Measurements from ENCODE around the gene IARS1. TPM values are rescaled to one million over a fixed set of nuclear protein-coding genes. Genes with fewer than 3 reads are reported as not detected.
A peak's percentile ranks its signal among the peaks of the same experiment; 100 is the strongest.

The IARS1 gene
- total RNA-seq, 1 experiment from 2014 or later = 220 TPM

DNA sequence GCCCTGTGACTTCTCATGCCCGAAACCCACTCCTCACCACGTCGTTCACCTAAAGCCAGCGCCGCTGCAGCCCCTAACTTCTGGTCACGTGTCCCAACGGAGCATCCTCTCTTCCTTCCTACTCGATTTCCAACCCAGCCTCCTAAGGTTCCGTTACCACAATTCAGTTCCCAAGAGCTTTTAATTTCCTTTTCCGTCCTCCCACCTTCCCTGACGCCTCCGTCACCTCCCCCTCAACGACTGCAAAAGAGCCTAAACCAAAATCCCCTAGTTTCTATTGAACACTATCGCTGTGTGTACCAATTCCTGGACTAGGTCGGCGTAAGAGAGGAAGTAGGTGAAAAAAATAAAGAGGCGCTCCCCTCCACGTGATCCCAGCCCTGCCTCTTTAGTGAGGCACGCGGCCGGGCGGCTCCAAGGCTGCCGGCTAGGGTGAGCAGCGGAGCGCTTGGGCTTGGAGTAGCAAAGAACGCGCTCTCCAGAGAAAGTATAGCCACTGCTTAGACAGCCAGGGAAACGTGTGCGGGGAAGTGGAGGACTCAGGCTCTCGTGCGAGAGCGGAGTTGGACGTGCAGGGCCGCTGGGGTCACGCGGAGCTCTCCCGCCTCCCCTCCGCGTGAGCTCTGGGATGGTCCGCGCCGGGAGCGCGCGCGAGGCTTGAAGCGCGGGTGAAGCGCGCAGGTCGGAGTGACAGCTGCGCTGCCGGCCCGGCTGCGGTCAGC lies 31.9 kb upstream of the IARS1 start, which contains the start of the genes CENPP and NOL8 (continued):
- TF ChIP-seq, protein P1, sequence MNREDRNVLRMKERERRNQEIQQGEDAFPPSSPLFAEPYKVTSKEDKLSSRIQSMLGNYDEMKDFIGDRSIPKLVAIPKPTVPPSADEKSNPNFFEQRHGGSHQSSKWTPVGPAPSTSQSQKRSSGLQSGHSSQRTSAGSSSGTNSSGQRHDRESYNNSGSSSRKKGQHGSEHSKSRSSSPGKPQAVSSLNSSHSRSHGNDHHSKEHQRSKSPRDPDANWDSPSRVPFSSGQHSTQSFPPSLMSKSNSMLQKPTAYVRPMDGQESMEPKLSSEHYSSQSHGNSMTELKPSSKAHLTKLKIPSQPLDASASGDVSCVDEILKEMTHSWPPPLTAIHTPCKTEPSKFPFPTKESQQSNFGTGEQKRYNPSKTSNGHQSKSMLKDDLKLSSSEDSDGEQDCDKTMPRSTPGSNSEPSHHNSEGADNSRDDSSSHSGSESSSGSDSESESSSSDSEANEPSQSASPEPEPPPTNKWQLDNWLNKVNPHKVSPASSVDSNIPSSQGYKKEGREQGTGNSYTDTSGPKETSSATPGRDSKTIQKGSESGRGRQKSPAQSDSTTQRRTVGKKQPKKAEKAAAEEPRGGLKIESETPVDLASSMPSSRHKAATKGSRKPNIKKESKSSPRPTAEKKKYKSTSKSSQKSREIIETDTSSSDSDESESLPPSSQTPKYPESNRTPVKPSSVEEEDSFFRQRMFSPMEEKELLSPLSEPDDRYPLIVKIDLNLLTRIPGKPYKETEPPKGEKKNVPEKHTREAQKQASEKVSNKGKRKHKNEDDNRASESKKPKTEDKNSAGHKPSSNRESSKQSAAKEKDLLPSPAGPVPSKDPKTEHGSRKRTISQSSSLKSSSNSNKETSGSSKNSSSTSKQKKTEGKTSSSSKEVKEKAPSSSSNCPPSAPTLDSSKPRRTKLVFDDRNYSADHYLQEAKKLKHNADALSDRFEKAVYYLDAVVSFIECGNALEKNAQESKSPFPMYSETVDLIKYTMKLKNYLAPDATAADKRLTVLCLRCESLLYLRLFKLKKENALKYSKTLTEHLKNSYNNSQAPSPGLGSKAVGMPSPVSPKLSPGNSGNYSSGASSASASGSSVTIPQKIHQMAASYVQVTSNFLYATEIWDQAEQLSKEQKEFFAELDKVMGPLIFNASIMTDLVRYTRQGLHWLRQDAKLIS (CRISPR knock-in tag; IDR thresholded peaks at IDR 0.05; ENCODE audit: borderline replicate concordance) = no peak
- TF ChIP-seq, protein P2, sequence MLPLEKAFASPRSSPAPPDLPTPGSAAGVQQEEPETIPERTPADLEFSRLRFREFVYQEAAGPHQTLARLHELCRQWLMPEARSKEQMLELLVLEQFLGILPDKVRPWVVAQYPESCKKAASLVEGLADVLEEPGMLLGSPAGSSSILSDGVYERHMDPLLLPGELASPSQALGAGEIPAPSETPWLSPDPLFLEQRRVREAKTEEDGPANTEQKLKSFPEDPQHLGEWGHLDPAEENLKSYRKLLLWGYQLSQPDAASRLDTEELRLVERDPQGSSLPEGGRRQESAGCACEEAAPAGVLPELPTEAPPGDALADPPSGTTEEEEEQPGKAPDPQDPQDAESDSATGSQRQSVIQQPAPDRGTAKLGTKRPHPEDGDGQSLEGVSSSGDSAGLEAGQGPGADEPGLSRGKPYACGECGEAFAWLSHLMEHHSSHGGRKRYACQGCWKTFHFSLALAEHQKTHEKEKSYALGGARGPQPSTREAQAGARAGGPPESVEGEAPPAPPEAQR (CRISPR knock-in tag; IDR thresholded peaks at IDR 0.05) = no peak
- TF ChIP-seq ZNF121 (CRISPR knock-in tag; IDR thresholded peaks at IDR 0.05) (no peak), JAZF1 (CRISPR knock-in tag; IDR thresholded peaks at IDR 0.05) (no peak), NR1H2 (CRISPR knock-in tag; IDR thresholded peaks at IDR 0.05) (no peak), PREB (CRISPR knock-in tag; IDR thresholded peaks at IDR 0.05; ENCODE audit: borderline replicate concordance) (no peak), SMAD4 (CRISPR knock-in tag; IDR thresholded peaks at IDR 0.05) (no peak), AR (CRISPR knock-in tag; IDR thresholded peaks at IDR 0.05) (no peak), KAT7 (CRISPR knock-in tag; IDR thresholded peaks at IDR 0.05; ENCODE audit: borderline replicate concordance) (no peak), ELF4 (CRISPR knock-in tag; IDR thresholded peaks at IDR 0.05; ENCODE audit: low read depth) (no peak), MYBL2 (CRISPR knock-in tag; IDR thresholded peaks at IDR 0.05) (no peak; the same call in 1 of the 2 replicates), ZNF423 (CRISPR knock-in tag; IDR thresholded peaks at IDR 0.05) (no peak), TP53 (CRISPR knock-in tag; IDR thresholded peaks at IDR 0.05) (0 out of 2 replicates have a peak, but pooled peaks have one; percentile 29), ZNF396 (CRISPR knock-in tag; IDR thresholded peaks at IDR 0.05; ENCODE audit: borderline replicate concordance) (no peak), RORB (CRISPR knock-in tag; IDR thresholded peaks at IDR 0.05) (no peak), ZNF671 (CRISPR knock-in tag; IDR thresholded peaks at IDR 0.05) (no peak), FOXJ3 (CRISPR knock-in tag; IDR thresholded peaks at IDR 0.05; ENCODE audit: borderline replicate concordance) (no peak), ZNF263 (CRISPR knock-in tag; IDR thresholded peaks at IDR 0.05; ENCODE audit: low read depth) (no peak), IRF2 (CRISPR knock-in tag; IDR thresholded peaks at IDR 0.05; ENCODE audit: borderline replicate concordance, low read depth) (no peak)
- TF ChIP-seq, protein P3, sequence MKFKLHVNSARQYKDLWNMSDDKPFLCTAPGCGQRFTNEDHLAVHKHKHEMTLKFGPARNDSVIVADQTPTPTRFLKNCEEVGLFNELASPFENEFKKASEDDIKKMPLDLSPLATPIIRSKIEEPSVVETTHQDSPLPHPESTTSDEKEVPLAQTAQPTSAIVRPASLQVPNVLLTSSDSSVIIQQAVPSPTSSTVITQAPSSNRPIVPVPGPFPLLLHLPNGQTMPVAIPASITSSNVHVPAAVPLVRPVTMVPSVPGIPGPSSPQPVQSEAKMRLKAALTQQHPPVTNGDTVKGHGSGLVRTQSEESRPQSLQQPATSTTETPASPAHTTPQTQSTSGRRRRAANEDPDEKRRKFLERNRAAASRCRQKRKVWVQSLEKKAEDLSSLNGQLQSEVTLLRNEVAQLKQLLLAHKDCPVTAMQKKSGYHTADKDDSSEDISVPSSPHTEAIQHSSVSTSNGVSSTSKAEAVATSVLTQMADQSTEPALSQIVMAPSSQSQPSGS (CRISPR knock-in tag; IDR thresholded peaks at IDR 0.05; ENCODE audit: borderline replicate concordance, low read depth) = no peak
- TF ChIP-seq, protein P4, sequence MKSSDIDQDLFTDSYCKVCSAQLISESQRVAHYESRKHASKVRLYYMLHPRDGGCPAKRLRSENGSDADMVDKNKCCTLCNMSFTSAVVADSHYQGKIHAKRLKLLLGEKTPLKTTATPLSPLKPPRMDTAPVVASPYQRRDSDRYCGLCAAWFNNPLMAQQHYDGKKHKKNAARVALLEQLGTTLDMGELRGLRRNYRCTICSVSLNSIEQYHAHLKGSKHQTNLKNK (CRISPR knock-in tag; IDR thresholded peaks at IDR 0.05) = no peak
- TF ChIP-seq, protein P5, sequence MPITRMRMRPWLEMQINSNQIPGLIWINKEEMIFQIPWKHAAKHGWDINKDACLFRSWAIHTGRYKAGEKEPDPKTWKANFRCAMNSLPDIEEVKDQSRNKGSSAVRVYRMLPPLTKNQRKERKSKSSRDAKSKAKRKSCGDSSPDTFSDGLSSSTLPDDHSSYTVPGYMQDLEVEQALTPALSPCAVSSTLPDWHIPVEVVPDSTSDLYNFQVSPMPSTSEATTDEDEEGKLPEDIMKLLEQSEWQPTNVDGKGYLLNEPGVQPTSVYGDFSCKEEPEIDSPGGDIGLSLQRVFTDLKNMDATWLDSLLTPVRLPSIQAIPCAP (CRISPR knock-in tag; IDR thresholded peaks at IDR 0.05) = no peak; the same call in 1 of the 2 replicates
- TF ChIP-seq, protein P6, sequence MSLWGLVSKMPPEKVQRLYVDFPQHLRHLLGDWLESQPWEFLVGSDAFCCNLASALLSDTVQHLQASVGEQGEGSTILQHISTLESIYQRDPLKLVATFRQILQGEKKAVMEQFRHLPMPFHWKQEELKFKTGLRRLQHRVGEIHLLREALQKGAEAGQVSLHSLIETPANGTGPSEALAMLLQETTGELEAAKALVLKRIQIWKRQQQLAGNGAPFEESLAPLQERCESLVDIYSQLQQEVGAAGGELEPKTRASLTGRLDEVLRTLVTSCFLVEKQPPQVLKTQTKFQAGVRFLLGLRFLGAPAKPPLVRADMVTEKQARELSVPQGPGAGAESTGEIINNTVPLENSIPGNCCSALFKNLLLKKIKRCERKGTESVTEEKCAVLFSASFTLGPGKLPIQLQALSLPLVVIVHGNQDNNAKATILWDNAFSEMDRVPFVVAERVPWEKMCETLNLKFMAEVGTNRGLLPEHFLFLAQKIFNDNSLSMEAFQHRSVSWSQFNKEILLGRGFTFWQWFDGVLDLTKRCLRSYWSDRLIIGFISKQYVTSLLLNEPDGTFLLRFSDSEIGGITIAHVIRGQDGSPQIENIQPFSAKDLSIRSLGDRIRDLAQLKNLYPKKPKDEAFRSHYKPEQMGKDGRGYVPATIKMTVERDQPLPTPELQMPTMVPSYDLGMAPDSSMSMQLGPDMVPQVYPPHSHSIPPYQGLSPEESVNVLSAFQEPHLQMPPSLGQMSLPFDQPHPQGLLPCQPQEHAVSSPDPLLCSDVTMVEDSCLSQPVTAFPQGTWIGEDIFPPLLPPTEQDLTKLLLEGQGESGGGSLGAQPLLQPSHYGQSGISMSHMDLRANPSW (CRISPR knock-in tag; conservative IDR thresholded peaks at IDR 0.05; ENCODE audit: low read depth) = no peak
- TF ChIP-seq, protein P7, sequence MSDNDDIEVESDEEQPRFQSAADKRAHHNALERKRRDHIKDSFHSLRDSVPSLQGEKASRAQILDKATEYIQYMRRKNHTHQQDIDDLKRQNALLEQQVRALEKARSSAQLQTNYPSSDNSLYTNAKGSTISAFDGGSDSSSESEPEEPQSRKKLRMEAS (CRISPR knock-in tag; IDR thresholded peaks at IDR 0.05) = peak; percentile 91

Data from WTC11 (cell line).